NCI-H774 (cell line): ENCODE results near the gene G6PD.
"Not testable (repeated sequence)": the region's sequence is repeated elsewhere in the genome, so short reads cannot be mapped to it uniquely, and the experiment has no call there.

Experiments used
- DNase-seq: peaks from one replicate; lab custom pipeline; 2025; lab: John Stamatoyannopoulos, UW

G6PD gene

GRCh38 chrX:154515090-154515965 is 31.3 kb downstream of the G6PD start:
- peak; percentile 35 for DNase-seq

GRCh38 chrX:154513716-154514115 is 32.9 kb downstream of the G6PD start:
- no peak for DNase-seq

- no peak for DNase-seq
Measured at GRCh38 chrX:154512879-154513553, 33.6 kb downstream of the G6PD start.

- no peak for DNase-seq
Measured at GRCh38 chrX:154511761-154512160, 34.9 kb downstream of the G6PD start.

GRCh38 chrX:154509455-154509854 is 37.2 kb downstream of the G6PD start:
- no peak for DNase-seq

GRCh38 chrX:154508384-154508745 is 38.3 kb downstream of the G6PD start:
- DNase-seq: no peak

- DNase-seq: no peak
Measured at GRCh38 chrX:154507673-154508383, 38.8 kb downstream of the G6PD start.

GRCh38 chrX:154506483-154507332 is 39.9 kb downstream of the G6PD start:
- no peak for DNase-seq

GRCh38 chrX:154505734-154506133 is 40.9 kb downstream of the G6PD start:
- DNase-seq: no peak

GRCh38 chrX:154502989-154503388 is 43.7 kb downstream of the G6PD start:
- no peak for DNase-seq

GRCh38 chrX:154502098-154502497 is 44.5 kb downstream of the G6PD start:
- DNase-seq: no peak

- DNase-seq: not testable (repeated sequence)
Measured at GRCh38 chrX:154501423-154501822, 45.2 kb downstream of the G6PD start.

GRCh38 chrX:154496591-154497137 is 50.0 kb downstream of the G6PD start:
- DNase-seq: not testable (repeated sequence)

GRCh38 chrX:154495472-154495922 is 51.1 kb downstream of the G6PD start:
- no peak for DNase-seq

- DNase-seq: no peak
Measured at GRCh38 chrX:154494715-154495114, 51.9 kb downstream of the G6PD start.

GRCh38 chrX:154490414-154491083 is 56.1 kb downstream of the G6PD start, which contains the start of gene SLC10A3:
Gene SLC10A3, minus strand, starts transcription at chrX:154490629. Its CDS starts 1,689 bp downstream, at chrX:154488940.
- DNase-seq: peak; percentile 92

GRCh38 chrX:154490021-154490413 is 56.6 kb downstream of the G6PD start:
- no peak for DNase-seq

GRCh38 chrX:154489182-154489581 is 57.5 kb downstream of the G6PD start:
- DNase-seq: no peak

- no peak for DNase-seq
Measured at GRCh38 chrX:154488336-154489075, 58.1 kb downstream of the G6PD start.
